BE2C (cell line): Measurements from ENCODE around the gene PLXNA1.

Source experiments
- DNase-seq: peaks from one replicate; pipeline ENCODE4 v3.0.0-alpha.2; 2020
- H3K27me3 ChIP-seq: fragments of 250-450 bp; sonication (Bioruptor Pico); 2 replicates; pipeline ENCODE4 v1.5.1; 2020; ENCODE audit warnings: mild to moderate bottlenecking
- H3K36me3 ChIP-seq: fragments of 250-450 bp; sonication (Bioruptor Pico); 2 replicates; pipeline ENCODE4 v1.5.1; 2020; ENCODE audit warnings: mild to moderate bottlenecking
- H3K4me1 ChIP-seq: fragments of 250-450 bp; sonication (Bioruptor Pico); 2 replicates; pipeline ENCODE4 v1.5.1; 2020
- H3K4me3 ChIP-seq: 2 replicates; pipeline ENCODE4 v1.5.1; 2011; ENCODE audit warnings: low read depth, low read length
- H3K9me3 ChIP-seq: fragments of 250-450 bp; sonication (Bioruptor Pico); 2 replicates; pipeline ENCODE4 v1.5.1; 2020
- CTCF ChIP-seq: IDR thresholded peaks from 2 replicates; pipeline ENCODE4 v1.5.1; 2012; ENCODE audit warnings: mild to moderate bottlenecking, low read depth, low read length

The PLXNA1 gene

GRCh38 chr3:126937533-126937932 lies 45.4 kb upstream of the PLXNA1 start:
- Histone ChIP-seq H3K4me1 (peaks cover 38% of the 10 kb centered on the region), H3K36me3 (no peaks in the 10 kb centered on the region), H3K9me3 (no peaks in the 10 kb centered on the region), H3K4me3 (peak overlapping the region; percentile 23), H3K27me3 (no peaks in the 10 kb centered on the region)
- no peak for TF ChIP-seq CTCF
- peak; percentile 47 for DNase-seq

GRCh38 chr3:126937973-126938372 lies 44.9 kb upstream of the PLXNA1 start:
- Histone ChIP-seq H3K9me3 (no peaks in the 10 kb centered on the region), H3K27me3 (no peaks in the 10 kb centered on the region), H3K4me3 (peak overlapping the region; percentile 23), H3K4me1 (peaks cover 38% of the 10 kb centered on the region), H3K36me3 (no peaks in the 10 kb centered on the region)
- peak; percentile 93 for DNase-seq
- no peak for TF ChIP-seq CTCF

- H3K36me3 ChIP-seq: no peaks in the 10 kb centered on the region
- peak; percentile 78 for DNase-seq
- H3K9me3 ChIP-seq: no peaks in the 10 kb centered on the region
- H3K27me3 ChIP-seq: no peaks in the 10 kb centered on the region
- peaks cover 37% of the 10 kb centered on the region for H3K4me1 ChIP-seq
- peak overlapping the region; percentile 19 for H3K4me3 ChIP-seq
- no peak for TF ChIP-seq CTCF
Observed at GRCh38 chr3:126938520-126939337, 44.2 kb upstream of the PLXNA1 start.

GRCh38 chr3:126939338-126939718 lies 43.6 kb upstream of the PLXNA1 start:
- peak overlapping the region; percentile 8 for H3K4me3 ChIP-seq
- H3K27me3 ChIP-seq: no peaks in the 10 kb centered on the region
- H3K36me3 ChIP-seq: no peaks in the 10 kb centered on the region
- peak; percentile 71 for TF ChIP-seq CTCF
- DNase-seq: peak; percentile 49
- no peaks in the 10 kb centered on the region for H3K9me3 ChIP-seq
- peaks cover 32% of the 10 kb centered on the region for H3K4me1 ChIP-seq

GRCh38 chr3:126939733-126940132 lies 43.2 kb upstream of the PLXNA1 start:
- Histone ChIP-seq H3K9me3 (no peaks in the 10 kb centered on the region), H3K27me3 (no peaks in the 10 kb centered on the region), H3K4me3 (peak overlapping the region; percentile 8), H3K4me1 (peaks cover 32% of the 10 kb centered on the region), H3K36me3 (no peaks in the 10 kb centered on the region)
- no peak for TF ChIP-seq CTCF
- DNase-seq: no peak

- no peaks in the 10 kb centered on the region for H3K36me3 ChIP-seq
- no peak for TF ChIP-seq CTCF
Observed at GRCh38 chr3:126941721-126942270, 41.1 kb upstream of the PLXNA1 start.

More at GRCh38 chr3:126941721-126942270, 41.1 kb upstream of the PLXNA1 start:
- H3K4me1 ChIP-seq: peaks cover 29% of the 10 kb centered on the region
- H3K27me3 ChIP-seq: no peaks in the 10 kb centered on the region
- H3K9me3 ChIP-seq: no peaks in the 10 kb centered on the region
- no peak overlapping the region for H3K4me3 ChIP-seq
- no peak for DNase-seq
